Tibial artery (tissue), 4 donors: ENCODE measurements around the gene CCR2.
"Not testable (repeated sequence)": the region's sequence is repeated elsewhere in the genome, so short reads cannot be mapped to it uniquely, and the experiment has no call there.

Source experiments
- DNase-seq, 2 donors: peaks; one replicate each; pipeline ENCODE4 v3.0.0-alpha.2; 2019
- H3K27ac ChIP-seq, 2 donors: fragments of 200-600 bp; sonication (generic) in 1 of 2; 1 replicate in 1 of 2; 2 replicates in 1 of 2; pipeline ENCODE4 v1.5.1; 2018 to 2019; ENCODE audit warnings: mild to moderate bottlenecking in 1 of 2
- H3K27me3 ChIP-seq, 2 donors: fragments of 200-600 bp; sonication (generic) in 1 of 2; one replicate each; pipeline versions ENCODE4 v1.5.1 to v1.6.0; 2016 to 2019
- H3K36me3 ChIP-seq, 3 donors: fragments of 200-600 bp; sonication (generic) in 2 of 3; one replicate each; pipeline ENCODE4 v1.5.1; 2016 to 2019; ENCODE audit warnings: mild to moderate bottlenecking in 2 of 3
- H3K4me1 ChIP-seq, 4 donors: fragments of 200-600 bp; sonication (generic) in 2 of 4; 1 replicate in 3 of 4; 2 replicates in 1 of 4; pipeline ENCODE4 v1.5.1; 2016 to 2019
- H3K4me3 ChIP-seq, 2 donors: fragments of 200-600 bp; sonication (generic) in 1 of 2; 1 replicate in 1 of 2; 2 replicates in 1 of 2; pipeline ENCODE4 v1.5.1; 2018 to 2019; ENCODE audit warnings: mild to moderate bottlenecking in 2 of 2
- H3K9me3 ChIP-seq, 3 donors: fragments of 200-600 bp; sonication (generic) in 1 of 3; one replicate each; pipeline ENCODE4 v1.5.1; 2016 to 2019
- CTCF ChIP-seq, 2 experiments: fragments of 200-600 bp in 1 of 2; fragments of 450-650 bp in 1 of 2; IDR thresholded peaks; one replicate each; pipeline ENCODE4 v1.5.1; 2017 to 2019; ENCODE audit warnings: antibody characterized with exemption in 2 of 2, mild to moderate bottlenecking in 1 of 2, moderate library complexity in 1 of 2
- intact Hi-C: fragments of 100-400 bp; cut with DNase I; formaldehyde crosslinking; loops from one replicate; pipeline ENCODE4 v1.15.0; 2023; ENCODE audit warnings: low total_unique reads

Gene CCR2

GRCh38 chr3:46386205-46386604 lies 32.3 kb downstream of the CCR2 start:
- intact Hi-C loops: no loop called here
- TF ChIP-seq CTCF (IDR thresholded peaks at IDR 0.05): no peak
- H3K27me3 ChIP-seq: no peaks in the 10 kb centered on the region
- no peak for DNase-seq
- H3K4me3 ChIP-seq: no peak overlapping the region
- no peaks in the 10 kb centered on the region for H3K36me3 ChIP-seq
- no peak overlapping the region for H3K27ac ChIP-seq
- peaks cover 0 to under 1% (median 0%) of the 10 kb centered on the region in 4 donors for H3K4me1 ChIP-seq
- H3K9me3 ChIP-seq: no peaks in the 10 kb centered on the region

GRCh38 chr3:46388847-46389246 lies 34.9 kb downstream of the CCR2 start:
- intact Hi-C loops, H3K4me1 ChIP-seq, H3K27ac ChIP-seq, DNase-seq, H3K4me3 ChIP-seq, H3K9me3 ChIP-seq, H3K36me3 ChIP-seq, H3K27me3 ChIP-seq: not testable (repeated sequence)

- H3K4me1 ChIP-seq: no peaks in the 10 kb centered on the region
- no peaks in the 10 kb centered on the region for H3K9me3 ChIP-seq
- no peak overlapping the region for H3K27ac ChIP-seq
- no peak overlapping the region for H3K4me3 ChIP-seq
- H3K27me3 ChIP-seq: no peaks in the 10 kb centered on the region
- intact Hi-C loops: no loop called here
- no peak for DNase-seq
- TF ChIP-seq CTCF (IDR thresholded peaks at IDR 0.05): no peak
- H3K36me3 ChIP-seq: no peaks in the 10 kb centered on the region
These were observed 35.4 kb downstream of the CCR2 start for GRCh38 chr3:46389306-46389705.

- H3K27ac ChIP-seq, H3K4me3 ChIP-seq, H3K27me3 ChIP-seq, intact Hi-C loops, DNase-seq, H3K4me1 ChIP-seq, H3K9me3 ChIP-seq, H3K36me3 ChIP-seq: not testable (repeated sequence)
These were observed 37.6 kb downstream of the CCR2 start for GRCh38 chr3:46391526-46391925.

GRCh38 chr3:46393011-46393410 lies 39.1 kb downstream of the CCR2 start:
- no peak for DNase-seq
- H3K4me1 ChIP-seq: no peaks in the 10 kb centered on the region
- intact Hi-C loops: no loop called here

GRCh38 chr3:46393554-46394434 lies 39.9 kb downstream of the CCR2 start:
- no peak overlapping the region for H3K27ac ChIP-seq
- TF ChIP-seq CTCF (IDR thresholded peaks at IDR 0.05): no peak
- DNase-seq: no peak
- H3K27me3 ChIP-seq: no peaks in the 10 kb centered on the region
- no peak overlapping the region for H3K4me3 ChIP-seq
- H3K4me1 ChIP-seq: no peaks in the 10 kb centered on the region
- H3K9me3 ChIP-seq: no peaks in the 10 kb centered on the region
- H3K36me3 ChIP-seq: no peaks in the 10 kb centered on the region
- intact Hi-C loops: no loop called here

More at GRCh38 chr3:46393011-46393410, 39.1 kb downstream of the CCR2 start:
- Histone ChIP-seq H3K27me3 (no peaks in the 10 kb centered on the region), H3K4me3 (no peak overlapping the region), H3K36me3 (no peaks in the 10 kb centered on the region), H3K9me3 (no peaks in the 10 kb centered on the region), H3K27ac (no peak overlapping the region)
- TF ChIP-seq CTCF (IDR thresholded peaks at IDR 0.05): no peak
